NCI-H1417 (cell line): ENCODE results near the gene KCTD10.

Experiments
- DNase-seq, 3 experiments: peaks; one replicate each; lab custom pipeline; 2025; lab: John Stamatoyannopoulos, UW

Gene KCTD10, protein sequence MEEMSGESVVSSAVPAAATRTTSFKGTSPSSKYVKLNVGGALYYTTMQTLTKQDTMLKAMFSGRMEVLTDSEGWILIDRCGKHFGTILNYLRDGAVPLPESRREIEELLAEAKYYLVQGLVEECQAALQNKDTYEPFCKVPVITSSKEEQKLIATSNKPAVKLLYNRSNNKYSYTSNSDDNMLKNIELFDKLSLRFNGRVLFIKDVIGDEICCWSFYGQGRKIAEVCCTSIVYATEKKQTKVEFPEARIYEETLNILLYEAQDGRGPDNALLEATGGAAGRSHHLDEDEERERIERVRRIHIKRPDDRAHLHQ

DNA sequence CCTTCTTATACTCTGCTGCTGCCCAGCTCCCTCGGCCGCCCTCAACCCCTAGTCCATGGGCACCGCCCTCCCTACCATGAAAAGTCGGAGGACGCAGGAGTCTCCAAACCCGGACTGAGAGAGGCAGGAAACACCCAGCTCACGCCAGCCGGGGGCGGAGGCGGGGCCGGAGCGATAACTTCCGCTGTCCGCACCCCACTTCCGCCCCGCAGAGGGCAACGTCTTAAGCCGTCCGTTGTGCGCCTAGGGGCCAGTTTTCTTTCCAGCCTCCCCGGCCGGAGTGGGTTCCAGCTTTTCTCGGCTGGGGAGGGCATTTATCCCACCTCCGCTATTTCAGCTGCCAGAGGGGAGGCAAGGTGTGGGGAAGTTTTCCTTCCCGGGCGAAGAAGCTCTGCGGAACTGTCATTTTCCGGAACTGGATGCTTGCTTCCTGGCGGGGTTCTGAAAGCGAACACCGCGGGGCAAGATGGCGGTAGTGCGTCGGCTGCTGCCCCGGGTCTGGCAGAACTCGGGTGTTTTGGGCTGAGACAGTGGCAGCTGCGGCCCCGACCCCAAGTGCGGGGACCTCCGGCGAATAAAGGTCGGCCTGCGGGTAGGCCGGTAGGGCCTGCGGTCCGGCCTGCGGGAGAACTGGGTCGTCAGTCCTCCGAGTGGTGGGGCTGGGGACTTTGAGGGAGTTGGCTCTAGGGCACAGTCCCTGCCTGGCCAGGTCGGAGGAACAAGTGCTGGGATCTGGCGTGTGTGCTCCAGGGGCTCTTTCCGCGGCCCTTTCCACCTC, at the start of gene KCTD10, which contains the start of gene UBE3B:
Gene KCTD10 (minus strand): TSS at position 116 of the 778 bp plus-strand sequence. CDS start 38 bp downstream, at position 78.
Gene UBE3B (plus strand): TSS at position 450 of the 778 bp plus-strand sequence. CDS start 5,918 bp downstream, outside the sequence.
- peak; percentile 89 to 96 (median 94) for DNase-seq

DNA sequence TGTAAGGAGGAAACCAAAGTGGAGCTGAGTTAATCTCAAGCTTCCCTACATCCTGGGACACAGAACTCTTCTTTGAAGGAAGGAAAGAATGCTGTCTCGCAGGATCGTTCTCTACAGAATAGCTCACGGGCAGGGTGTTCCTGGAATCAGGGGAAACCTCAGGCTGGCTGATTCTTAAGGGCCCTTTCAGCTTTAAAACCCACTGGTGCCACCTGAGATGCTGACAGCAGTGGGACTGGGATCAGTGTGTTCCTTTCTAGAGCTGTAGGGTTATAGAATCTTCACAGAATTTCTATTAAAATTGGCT, 48.1 kb upstream of the KCTD10 start:
- DNase-seq: no peak

DNA sequence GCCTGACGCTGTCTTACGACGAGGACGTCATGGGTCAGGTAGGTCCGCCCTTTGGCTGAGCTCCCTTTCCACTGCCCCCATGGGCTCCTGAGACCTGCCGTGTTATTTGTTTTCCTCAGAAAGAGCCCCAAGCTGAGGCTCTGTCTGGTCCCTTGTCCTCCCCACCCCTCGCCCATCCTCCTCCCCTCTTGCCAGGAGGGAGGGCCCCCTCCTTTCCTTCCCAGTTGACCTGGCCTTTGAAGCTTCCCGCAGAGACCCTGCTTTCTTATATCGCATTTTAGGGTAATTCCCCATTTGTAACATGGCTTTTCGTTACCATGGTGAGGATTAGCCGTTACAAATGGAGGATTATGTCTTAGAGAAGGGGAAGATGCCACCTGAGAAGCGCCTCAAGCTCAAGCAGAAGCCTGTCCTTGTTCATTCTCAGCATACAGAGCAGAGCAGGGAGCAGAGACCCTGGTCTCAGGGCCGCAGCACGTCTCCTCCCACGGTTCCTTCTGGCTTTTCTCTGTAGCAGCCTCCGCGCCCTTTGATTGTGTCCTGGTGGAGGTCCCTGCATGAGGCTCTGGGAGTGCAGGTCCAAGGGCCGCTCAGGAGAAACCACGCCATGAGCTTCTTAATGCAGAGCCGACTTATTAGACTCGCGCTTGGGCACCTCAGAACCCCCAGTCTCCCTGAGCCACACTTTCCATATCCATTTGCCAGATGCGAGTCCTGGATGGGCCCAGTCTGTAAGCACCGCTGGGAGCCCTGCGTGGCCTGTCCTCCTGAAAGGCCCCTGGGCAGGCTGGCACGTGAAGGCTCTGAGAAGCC, 47.6 kb upstream of the KCTD10 start:
- DNase-seq: no peak

DNA sequence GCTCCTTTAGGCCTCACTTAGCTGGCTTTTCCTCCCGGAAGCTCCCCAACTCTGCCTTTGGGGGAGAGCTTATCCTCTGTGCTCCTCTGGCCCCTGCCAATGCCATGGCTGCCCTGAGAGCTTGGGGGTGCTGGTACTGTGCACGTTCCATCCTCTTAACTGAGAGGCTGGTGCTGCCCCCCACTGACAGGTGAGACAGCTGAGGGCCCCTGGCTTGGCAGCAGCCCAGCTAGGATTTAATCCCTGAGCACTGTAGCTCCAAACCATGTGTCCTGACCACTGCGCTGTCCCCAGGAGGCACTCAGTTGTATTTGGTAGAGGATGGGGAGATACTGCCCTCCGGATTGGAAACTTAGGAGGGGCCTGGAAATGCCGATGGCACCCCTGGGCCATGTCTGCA, 46.4 kb upstream of the KCTD10 start:
- no peak for DNase-seq

DNA sequence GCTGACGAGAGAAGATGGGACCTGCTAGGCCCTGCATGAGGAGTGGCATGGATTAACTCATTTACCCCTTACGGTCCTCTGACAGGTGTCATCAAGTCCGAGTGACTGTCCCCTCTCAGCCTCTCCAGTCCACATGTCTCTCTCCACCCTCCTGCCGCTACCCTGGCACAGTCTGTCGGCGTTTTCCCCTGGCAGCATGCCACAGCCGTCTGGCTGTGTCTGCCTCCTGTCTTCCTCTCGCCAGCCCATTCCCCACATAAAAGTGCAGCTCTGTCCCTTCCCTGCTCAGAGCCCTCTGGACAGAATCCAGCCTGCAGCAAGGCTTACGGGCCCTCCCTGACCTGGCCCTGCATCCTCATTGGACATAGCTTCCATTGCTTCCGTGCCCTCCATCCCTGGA, 46.0 kb upstream of the KCTD10 start:
- DNase-seq: no peak

DNA sequence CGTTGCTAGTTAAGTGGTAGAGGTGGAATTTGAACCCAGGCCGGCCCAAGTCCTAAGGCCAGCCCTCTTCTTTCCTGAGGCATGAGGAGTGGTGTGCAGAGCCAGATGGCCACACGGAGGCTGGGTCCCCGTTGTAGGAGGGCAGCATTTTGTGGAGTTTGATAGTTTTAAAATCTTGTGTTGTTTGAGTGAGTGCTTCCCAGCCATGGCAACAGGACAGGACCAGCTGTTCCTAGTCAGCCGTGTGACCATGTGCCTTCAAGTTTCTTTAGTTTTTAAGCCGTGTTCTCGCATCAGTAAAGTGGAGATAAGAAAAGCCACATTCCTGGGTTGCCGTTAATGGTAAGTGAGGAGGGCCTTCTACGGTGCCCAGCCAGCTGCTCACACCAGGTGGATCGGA, 44.7 kb upstream of the KCTD10 start:
- DNase-seq: no peak

DNA sequence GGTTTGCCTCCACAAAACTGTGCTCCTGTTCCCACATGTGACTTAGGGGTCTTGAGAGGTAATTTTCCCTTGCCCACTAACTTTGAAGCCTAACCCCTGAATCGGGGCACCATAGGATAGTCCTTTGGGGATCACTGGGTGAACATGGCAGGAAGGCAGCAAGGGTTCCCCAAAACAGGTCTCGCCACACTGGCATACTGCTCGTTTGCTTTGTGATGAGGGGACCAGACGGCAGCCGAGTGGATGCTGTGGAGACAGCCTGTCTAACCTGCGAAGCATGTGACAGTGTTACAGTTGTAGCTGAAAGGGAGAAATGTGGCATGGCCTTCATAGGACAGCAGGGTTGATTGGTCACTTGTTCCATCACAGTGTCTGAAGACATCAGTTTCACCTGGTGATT, 42.7 kb upstream of the KCTD10 start:
- no peak for DNase-seq

DNA sequence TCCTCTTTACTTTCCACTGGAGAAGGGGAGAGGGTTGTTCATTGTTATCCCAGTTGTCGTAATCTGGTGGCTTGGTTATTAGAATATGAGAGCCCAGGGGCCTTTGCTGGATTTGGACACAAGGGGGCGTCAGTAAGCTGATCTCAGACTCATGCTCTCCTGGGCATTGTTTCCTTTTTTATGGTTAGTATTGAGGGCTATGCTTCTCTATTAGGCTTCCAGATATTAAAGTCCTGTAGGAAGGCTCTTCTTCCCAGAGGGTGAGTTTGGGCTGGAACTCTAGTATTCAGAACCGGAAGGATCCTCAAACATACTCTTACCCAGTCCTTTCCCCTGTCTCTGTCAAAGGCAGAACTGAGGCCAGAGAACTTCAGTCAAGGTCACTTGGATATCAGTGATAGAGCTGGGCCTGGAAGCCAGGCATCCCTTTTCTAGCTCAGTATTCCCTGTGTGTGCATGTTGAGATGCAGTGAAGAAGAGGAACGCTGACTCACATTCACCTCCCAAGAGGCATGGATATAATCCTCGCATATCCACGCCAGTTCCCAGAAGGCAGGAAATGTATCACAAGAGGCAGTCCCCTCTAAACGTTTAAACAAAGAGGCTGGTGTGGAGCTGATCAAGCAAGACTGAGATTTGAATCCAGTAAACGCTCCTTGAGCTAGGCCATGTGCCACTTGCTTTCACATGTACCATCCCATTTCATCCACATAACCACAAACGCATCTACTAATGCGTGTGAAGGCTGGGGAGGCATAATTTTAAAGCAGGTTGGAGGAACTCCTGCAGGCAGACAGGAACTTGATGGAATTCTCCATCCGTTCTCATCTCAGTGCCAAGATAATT, 41.9 kb upstream of the KCTD10 start:
- DNase-seq: peak; percentile 44 to 89 (median 80)

DNA sequence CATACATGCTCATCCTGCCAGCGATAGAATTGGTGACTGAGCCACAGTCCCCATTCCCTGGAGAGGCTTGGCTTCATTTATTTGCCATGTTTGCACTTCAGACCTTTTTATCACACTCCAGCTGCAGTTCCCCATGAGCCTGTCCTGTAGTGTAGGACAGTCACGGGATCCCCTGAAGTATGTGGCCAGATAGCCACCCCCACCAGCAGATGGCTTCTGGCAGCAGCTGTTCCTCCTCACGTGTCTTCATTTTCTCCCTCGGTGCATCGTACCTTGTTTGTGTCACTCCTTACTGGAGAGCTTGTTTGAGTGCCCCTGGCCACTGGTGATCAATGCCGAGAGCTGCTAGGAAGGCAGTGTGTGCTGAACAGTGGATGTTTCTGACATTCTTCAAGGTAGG, 40.5 kb upstream of the KCTD10 start:
- peak in 2 of 3 experiments; percentile 45 to 97 for DNase-seq

DNA sequence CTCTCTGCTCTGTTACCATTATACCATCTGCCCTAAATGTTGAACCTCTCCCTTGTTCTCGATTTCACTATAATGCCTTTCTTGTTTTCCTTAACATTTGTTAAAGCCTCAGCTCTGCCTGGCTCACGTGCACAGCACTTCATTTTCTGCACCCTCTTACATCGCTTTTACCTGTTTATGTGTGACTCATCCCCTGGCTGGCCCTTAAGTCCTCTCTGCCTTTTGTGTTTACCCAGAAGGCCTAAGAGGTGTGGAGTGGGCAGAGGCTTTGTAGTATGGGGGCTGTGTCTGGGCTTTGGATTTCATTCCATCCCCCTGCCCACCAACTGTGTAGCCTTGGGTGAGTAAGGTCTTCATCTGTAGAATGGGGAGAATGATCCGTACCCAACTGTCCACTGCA, 36.9 kb upstream of the KCTD10 start:
- DNase-seq: peak in 2 of 3 experiments; percentile 33 to 81

DNA sequence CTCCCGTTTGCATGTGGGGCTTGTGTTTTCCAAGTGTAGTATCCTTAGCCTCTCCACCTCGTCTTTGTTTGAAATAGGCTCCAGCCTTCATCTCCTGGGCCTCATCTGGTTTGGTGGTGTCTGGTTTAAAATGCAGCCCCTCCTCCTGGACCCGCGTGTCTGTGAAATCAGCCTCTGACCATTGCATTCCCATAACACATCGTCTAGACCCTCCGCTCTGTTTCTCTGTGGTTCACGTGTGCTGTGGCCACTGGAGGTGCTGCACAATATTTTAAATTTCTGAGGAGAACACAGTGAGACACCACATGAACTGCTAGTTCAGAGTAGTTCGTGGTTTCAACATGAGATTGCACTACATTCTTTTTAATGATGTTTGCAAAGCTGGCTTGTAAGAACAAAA, 36.0 kb upstream of the KCTD10 start:
- peak in 2 of 3 experiments; percentile 6 to 63 for DNase-seq

DNA sequence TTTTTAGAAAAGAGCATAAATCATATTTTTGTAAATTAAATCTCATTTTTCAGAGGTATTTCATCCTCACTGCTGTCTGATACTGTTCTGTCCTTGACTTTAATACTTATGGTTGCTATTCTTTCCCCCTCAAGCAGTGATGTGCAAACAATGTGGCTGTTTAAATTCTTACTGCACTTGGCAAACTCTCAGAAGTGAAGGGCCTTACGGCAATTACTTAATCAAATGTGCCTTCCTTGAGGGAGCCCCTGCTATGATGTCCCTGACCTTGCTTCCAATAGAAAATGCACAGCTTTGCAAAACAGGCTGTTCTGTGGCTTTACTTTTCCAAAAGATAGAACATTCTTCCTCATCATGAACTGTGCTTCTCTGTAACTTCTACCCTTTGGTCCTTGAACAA, 35.5 kb upstream of the KCTD10 start:
- peak in 2 of 3 experiments; percentile 27 to 63 for DNase-seq

DNA sequence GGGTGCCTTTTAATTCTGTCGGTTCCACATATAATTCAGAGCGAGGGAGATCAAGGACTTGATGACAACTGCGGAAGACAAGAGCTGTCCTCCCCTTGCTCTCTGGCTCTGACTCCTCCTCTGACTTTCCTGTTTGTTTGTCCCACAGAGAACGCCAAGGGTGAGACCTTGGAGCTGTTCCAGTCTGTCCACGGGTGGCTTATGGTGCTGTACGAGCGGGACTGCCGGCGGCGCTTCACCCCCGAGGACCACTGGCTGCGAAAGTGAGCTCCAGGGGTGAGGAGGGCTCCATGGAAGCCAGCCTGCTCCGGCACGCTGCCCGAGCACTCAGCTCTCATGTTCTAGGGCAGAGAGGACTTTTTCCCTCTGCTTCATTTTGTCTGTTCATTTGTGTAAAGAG, 33.1 kb upstream of the KCTD10 start:
- peak in 2 of 3 experiments; percentile 69 to 91 for DNase-seq

DNA sequence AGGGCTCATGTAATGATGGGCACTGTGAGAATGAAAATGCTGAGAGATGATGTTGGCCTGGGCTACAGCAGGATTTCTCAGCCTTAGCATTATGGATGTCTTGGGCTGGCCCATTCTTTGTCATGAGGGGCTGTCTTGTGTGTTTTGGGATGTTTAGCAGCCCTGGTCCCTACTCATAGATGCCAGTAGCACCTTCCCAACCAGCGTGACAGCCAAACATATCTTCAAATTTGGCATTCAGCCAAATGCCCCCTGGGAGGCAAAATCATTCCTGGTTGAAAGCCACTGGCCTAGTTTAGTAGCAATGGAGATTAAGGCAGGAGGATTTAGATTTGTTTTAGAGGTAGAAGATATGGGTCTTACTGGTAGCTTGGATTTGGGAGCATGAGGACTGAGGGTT, 27.0 kb upstream of the KCTD10 start:
- DNase-seq: peak; percentile 16 to 77 (median 62)

DNA sequence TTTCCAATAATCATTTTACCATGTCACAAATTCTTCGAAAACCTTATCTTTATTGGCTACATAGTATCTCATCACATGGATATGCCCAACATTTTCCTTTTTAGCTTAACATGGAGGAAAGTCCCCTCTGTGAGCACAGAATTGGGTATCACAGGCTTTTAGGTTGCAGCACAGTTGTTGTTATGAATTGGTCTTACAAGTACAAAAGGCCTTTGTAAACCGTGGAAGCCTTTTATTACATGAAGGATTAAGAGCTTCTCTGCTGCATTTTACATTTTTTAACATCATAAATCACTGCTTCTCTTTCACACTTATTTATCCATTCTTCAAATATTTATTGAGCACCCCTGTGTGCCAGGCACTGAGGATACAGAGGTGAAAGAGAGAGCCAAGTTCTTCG, 26.5 kb upstream of the KCTD10 start:
- DNase-seq: no peak

DNA sequence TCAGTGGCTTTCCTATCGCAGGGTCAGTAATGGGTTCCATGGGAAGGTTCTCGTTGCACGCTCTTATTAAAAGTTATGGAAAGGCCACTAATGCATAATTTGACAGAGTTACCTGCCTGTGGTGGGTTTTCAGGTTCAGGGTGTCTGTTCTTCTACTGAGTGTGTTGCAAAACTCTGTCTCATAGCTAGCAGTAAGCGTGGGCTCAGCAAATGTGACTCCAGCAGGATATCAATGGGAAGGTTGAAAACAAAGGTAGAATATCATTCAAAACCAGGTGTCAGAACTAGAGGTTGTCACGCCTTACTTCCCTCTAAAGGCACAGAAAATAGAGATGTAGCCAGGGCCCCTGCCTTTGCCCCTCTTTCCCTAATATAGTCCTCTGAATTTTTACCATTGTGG, 25.2 kb upstream of the KCTD10 start:
- DNase-seq: no peak

DNA sequence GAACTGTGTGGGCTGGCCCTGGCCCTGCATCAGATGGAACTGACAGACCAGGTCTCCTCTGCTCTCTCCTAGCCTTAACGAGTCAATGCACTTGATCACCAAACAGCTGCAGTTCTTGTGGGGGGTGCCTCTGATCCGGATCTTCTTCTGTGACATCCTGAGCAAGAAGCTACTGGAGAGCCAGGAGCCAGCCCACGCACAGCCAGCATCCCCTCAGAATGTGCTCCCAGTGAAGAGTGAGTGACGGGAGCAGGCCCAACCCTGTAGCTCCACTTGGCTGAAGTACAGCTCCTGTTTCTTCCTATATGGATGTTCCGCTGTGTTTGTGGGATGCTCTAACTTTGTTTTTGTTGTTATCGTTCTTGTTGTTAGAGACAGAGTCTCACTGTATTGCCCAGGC, 24.2 kb upstream of the KCTD10 start:
- no peak for DNase-seq

DNA sequence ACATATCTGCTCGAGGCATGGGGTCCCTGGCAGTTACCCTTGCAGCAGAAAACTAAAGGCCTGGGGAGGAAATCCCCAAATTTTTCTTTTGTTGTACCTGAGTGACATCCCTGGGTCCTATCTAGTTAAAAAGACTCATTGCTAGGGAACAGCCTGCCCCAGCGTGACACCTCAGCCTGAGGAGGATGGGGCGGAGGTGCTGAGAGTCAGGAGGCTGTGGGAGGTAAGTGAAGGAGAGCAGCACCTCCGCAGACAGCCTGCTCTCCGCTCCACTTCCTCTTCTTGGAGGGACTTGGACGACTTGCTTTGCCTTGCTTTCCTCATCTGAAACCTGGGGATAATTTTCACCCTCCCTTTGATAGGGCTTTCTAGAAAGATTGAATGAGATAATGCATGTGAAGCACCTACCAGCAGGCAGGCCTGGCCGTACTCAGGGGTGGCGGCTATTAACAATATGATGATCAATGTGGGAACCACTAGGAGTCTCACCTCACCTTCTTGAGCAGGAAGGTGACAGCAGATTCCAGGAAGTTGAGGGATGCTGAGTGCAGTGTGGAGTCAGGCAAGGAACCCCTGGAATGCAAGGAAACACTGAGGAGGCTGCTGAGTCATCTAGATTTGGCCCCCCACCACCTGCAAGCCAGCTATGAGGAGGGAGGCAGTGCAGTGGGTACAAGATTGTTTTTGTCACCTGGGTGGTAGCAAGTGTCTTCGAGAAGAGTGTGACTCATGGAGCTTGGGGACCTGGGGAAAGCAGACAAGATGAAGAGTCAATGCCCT, 23.5 kb upstream of the KCTD10 start:
- no peak for DNase-seq

DNA sequence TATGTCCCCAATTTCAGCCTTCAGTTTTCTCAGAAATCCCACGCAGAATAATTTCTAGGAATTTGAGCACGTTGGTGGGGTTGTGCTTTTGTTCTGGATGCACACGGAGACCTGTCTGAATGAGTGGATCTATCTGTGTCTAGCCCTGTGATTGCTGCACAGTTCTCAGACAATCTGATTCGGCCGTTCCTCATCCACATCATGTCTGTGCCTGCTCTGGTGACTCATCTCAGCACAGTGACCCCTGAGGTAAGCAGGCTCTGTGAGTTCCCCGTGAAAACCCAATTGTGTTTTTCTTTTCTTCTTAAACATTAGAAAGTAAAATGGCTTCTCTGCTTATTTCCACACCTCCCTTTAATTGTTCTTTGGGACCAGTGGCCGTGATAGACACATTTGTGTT, 20.6 kb upstream of the KCTD10 start:
- no peak for DNase-seq

DNA sequence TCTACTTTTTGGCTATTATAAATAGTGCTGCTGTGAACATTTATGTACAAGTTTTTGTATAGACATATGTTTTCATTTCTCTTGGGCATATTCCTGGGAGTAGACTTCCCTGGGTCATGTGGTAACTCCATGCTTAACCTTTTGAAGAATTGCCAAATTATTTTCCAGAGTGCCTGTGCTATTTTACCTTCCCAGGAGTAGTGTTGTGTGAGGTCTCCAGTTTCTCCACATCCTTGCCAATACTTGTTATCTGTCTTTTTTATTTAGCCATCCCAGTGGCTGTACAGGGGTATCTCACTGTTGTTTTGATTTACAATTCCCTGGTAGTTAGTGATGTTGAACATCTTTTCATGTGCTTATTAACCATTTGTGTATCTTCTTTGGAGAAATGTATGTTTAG, 19.2 kb upstream of the KCTD10 start:
- no peak for DNase-seq

DNA sequence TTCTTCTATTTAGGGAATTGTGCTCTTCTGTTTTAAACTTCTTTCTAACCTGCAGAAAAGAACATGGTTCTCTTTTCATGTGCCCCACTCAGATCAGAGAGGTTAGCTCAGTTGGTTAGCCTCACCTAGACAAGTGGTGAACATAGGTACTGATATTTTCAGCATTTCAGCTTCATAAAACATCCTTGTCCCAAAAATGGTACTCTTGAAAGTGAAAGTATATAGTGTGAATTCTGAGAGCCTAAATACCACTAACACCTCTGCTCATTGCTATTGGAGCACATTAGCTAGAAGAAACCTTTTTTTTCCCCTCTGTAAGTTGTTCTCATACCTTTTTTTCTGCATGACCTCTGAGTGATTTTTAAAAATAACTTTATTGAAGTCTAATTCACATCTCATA, 17.9 kb upstream of the KCTD10 start:
- DNase-seq: no peak
